K562 (cell line): ENCODE results near the gene HTR3E. TPM values are rescaled to one million over a fixed set of nuclear protein-coding genes. Genes with fewer than 3 reads are reported as not detected.

ENCODE experiments used
- CBX5 ChIP-seq: IDR thresholded peaks from 2 replicates; pipeline ENCODE4 v1.6.1; 2014; ENCODE audit warnings: low read depth, borderline replicate concordance
- COPS2 ChIP-seq: fragments of 450-650 bp; conservative IDR thresholded peaks from 2 replicates; pipeline ENCODE4 v1.6.1; 2016; ENCODE audit warnings: mild to moderate bottlenecking, moderate library complexity
- HDAC1 ChIP-seq, 2 experiments: fragments of 450-650 bp; IDR thresholded peaks; 2 replicates each; pipeline ENCODE4 v1.6.1; 2016 to 2017; ENCODE audit warnings: inconsistent platforms in 1 of 2, mild to moderate bottlenecking in 1 of 2, moderate library complexity in 1 of 2
- JUNB ChIP-seq: fragments of 450-650 bp; formaldehyde crosslinking; conservative IDR thresholded peaks from 2 replicates; pipeline ENCODE4 v1.4.0; 2020; ENCODE audit warnings: mild to moderate bottlenecking
- KAT8 ChIP-seq: fragments of 450-650 bp; IDR thresholded peaks from 2 replicates; pipeline ENCODE4 v1.6.1; 2016; ENCODE audit warnings: low read depth, mild to moderate bottlenecking
- KLF16 ChIP-seq: IDR thresholded peaks from 2 replicates; pipeline ENCODE4 v1.6.1; 2016; ENCODE audit warnings: antibody characterized with exemption
- MXI1 ChIP-seq: IDR thresholded peaks from 2 replicates; pipeline ENCODE4 v1.6.1; 2011; ENCODE audit warnings: low read depth, mild to moderate bottlenecking, improper control_type of control experiment, low read length
- NR2C1 ChIP-seq, 2 experiments: fragments of 450-650 bp; IDR thresholded peaks; 2 replicates each; pipeline ENCODE4 v1.6.1; 2017; ENCODE audit warnings: mild to moderate bottlenecking in 2 of 2, antibody characterized with exemption in 1 of 2, inconsistent platforms in 1 of 2, missing compliant biosample characterization in 1 of 2, missing genetic modification characterization in 1 of 2
- NR2C2 ChIP-seq, 2 experiments: fragments of 200-800 bp in 1 of 2; sonication (Bioruptor generic) in 1 of 2; sonication (generic) in 1 of 2; formaldehyde crosslinking in 1 of 2; IDR thresholded peaks; 2 replicates each; pipeline versions ENCODE4 v1.6.1 to v1.8.0; 2016 to 2022; ENCODE audit warnings: mild to moderate bottlenecking in 1 of 2, missing compliant biosample characterization in 1 of 2, missing genetic modification characterization in 1 of 2, missing genetic modification reagents in 1 of 2
- PRPF4 ChIP-seq: fragments of 200-400 bp; formaldehyde crosslinking; IDR thresholded peaks from one replicate; pipeline ENCODE4 v1.6.1; 2017; ENCODE audit warnings: low read length, low read depth, mild to moderate bottlenecking; ENCODE audit not compliant: insufficient read depth, poor library complexity, severe bottlenecking
- PURB ChIP-seq: sonication (generic); formaldehyde crosslinking; IDR thresholded peaks from 2 replicates; pipeline ENCODE4 v1.9.0; 2021; ENCODE audit warnings: low read depth, mild to moderate bottlenecking, missing genetic modification reagents
- RB1 ChIP-seq: fragments of 450-650 bp; IDR thresholded peaks from 2 replicates; pipeline ENCODE4 v1.6.1; 2017; ENCODE audit warnings: low read depth, mild to moderate bottlenecking
- SP2 ChIP-seq: IDR thresholded peaks from 2 replicates; pipeline ENCODE4 v1.6.1; 2011; ENCODE audit warnings: mild to moderate bottlenecking, low read depth, low read length, moderate library complexity; ENCODE audit not compliant: poor library complexity, severe bottlenecking; ENCODE audit errors: extremely low read depth
- TCFL5 ChIP-seq: fragments of 250-450 bp; sonication (Bioruptor Pico); conservative IDR thresholded peaks from 2 replicates; pipeline ENCODE4 v1.6.1; 2021; ENCODE audit warnings: mild to moderate bottlenecking, moderate library complexity, matching md5 sums
- TEAD1 ChIP-seq, 2 experiments: fragments of 450-650 bp in 1 of 2; sonication (generic) in 1 of 2; formaldehyde crosslinking; IDR thresholded peaks; 2 replicates each; pipeline versions ENCODE4 v1.4.0 to v1.8.0; 2020 to 2022; ENCODE audit warnings: mild to moderate bottlenecking in 2 of 2, missing genetic modification reagents in 1 of 2
- U2AF2 ChIP-seq: fragments of 200-400 bp; formaldehyde crosslinking; optimal IDR thresholded peaks from 2 replicates; pipeline ENCODE3; 2017; ENCODE audit warnings: low read depth, mild to moderate bottlenecking, low read length
- UBTF ChIP-seq, 2 experiments: IDR thresholded peaks; 2 replicates each; pipeline ENCODE4 v1.6.1; 2012; ENCODE audit warnings: improper control_type of control experiment in 2 of 2, low read depth in 2 of 2, low read length in 2 of 2, borderline replicate concordance in 1 of 2
- ZEB2 ChIP-seq: fragments of 450-650 bp; IDR thresholded peaks from 2 replicates; pipeline ENCODE4 v1.6.1; 2016
- ZNF146 ChIP-seq: IDR thresholded peaks from one replicate; pipeline ENCODE4 v1.6.1; 2018; ENCODE audit warnings: missing compliant biosample characterization; ENCODE audit not compliant: unreplicated experiment
- ZNF253 ChIP-seq: fragments of 250-450 bp; sonication (Bioruptor Pico); conservative IDR thresholded peaks from 2 replicates; pipeline ENCODE4 v1.6.1; 2021; ENCODE audit warnings: mild to moderate bottlenecking
- ZNF699 ChIP-seq: fragments of 250-450 bp; sonication (Bioruptor Pico); IDR thresholded peaks from 2 replicates; pipeline ENCODE4 v1.8.0; 2021; ENCODE audit warnings: mild to moderate bottlenecking, moderate library complexity; ENCODE audit not compliant: insufficient replicate concordance
- ZNF717 ChIP-seq: fragments of 250-450 bp; sonication (Bioruptor Pico); IDR thresholded peaks from 2 replicates; pipeline ENCODE4 v1.5.0; 2021
- polyA plus RNA-seq, 8 experiments: library from polyadenylated mRNA; depleted of rRNA in 4 of 8; stranded (reverse) in 5 of 8; unstranded in 3 of 8; fragments of >200 nt; fragmentation: Nextera tagmentation in 2 of 8; fragmentation: Illumina TruSeq in 1 of 8; extraction: Ambion mirVana in 2 of 8; extraction: Trizol in 1 of 8; gene quantifications; 2 replicates each; pipeline versions ENCODE4 v1.2.1 to v1.2.3, GENCODE V29; 2011 to 2014; ENCODE audit warnings: inconsistent platforms in 1 of 8, missing spikeins in 1 of 8
- total RNA-seq, 7 experiments: library from RNA; depleted of rRNA in 6 of 7; stranded (reverse); fragments of >200 nt in 6 of 7; fragmentation: Illumina TruSeq in 2 of 7; extraction: Trizol in 2 of 7; gene quantifications; 2 replicates each; pipeline versions ENCODE4 v1.2.1 to v1.2.3, GENCODE V29; 2011 to 2021; ENCODE audit warnings: low replicate concordance in 1 of 7
- TF ChIP-seq, protein P1 (sequence below): fragments of 450-650 bp; IDR thresholded peaks from 2 replicates; pipeline ENCODE4 v1.6.1; 2018; ENCODE audit warnings: mild to moderate bottlenecking, low read depth; ENCODE audit not compliant: partially characterized antibody
- TF ChIP-seq, protein P2 (sequence below): sonication (generic); formaldehyde crosslinking; IDR thresholded peaks from 2 replicates; pipeline ENCODE4 v1.8.0; 2022; ENCODE audit warnings: mild to moderate bottlenecking, missing genetic modification reagents

The HTR3E gene
- total and polyA plus RNA-seq, 9 of the 15 experiments (the other 6 are each of a cell fraction or from before 2014, with no cell fraction given) = not detected

GRCh38 chr3:184135149-184135910, 38.5 kb downstream of the HTR3E start, which contains the start of gene EIF2B5 (continued):
- TF ChIP-seq, protein P1, sequence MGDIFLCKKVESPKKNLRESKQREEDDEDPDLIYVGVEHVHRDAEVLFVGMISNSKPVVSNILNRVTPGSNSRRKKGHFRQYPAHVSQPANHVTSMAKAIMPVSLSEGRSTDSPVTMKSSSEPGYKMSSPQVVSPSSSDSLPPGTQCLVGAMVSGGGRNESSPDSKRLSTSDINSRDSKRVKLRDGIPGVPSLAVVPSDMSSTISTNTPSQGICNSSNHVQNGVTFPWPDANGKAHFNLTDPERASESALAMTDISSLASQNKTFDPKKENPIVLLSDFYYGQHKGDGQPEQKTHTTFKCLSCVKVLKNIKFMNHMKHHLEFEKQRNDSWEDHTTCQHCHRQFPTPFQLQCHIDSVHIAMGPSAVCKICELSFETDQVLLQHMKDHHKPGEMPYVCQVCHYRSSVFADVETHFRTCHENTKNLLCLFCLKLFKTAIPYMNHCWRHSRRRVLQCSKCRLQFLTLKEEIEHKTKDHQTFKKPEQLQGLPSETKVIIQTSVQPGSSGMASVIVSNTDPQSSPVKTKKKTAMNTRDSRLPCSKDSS = no peak
- TF ChIP-seq RB1 (peak; percentile 82), KAT8 (no peak), NR2C2 (CRISPR knock-in tag; IDR thresholded peaks at IDR 0.05) (peak; percentile 56; the same call in 1 of the 2 replicates), NR2C2 (tag; IDR thresholded peaks at IDR 0.05) (peak; percentile 64), SP2 (no peak), TCFL5 (no peak), JUNB (CRISPR knock-in tag) (no peak), COPS2 (no peak), ZNF253 (CRISPR knock-in tag) (no peak), PURB (CRISPR knock-in tag) (no peak), PRPF4 (no peak), ZNF717 (CRISPR knock-in tag) (no peak), CBX5 (no peak), ZNF146 (no peak), UBTF (IDR thresholded peaks at IDR 0.05; ENCODE audit: borderline replicate concordance in 1 of 2, low read depth in 2 of 2, low read length in 2 of 2) (peak; percentile 92 to 94), ZEB2 (no peak), NR2C1 (IDR thresholded peaks at IDR 0.05) (peak; percentile 22), NR2C1 (tag; IDR thresholded peaks at IDR 0.05) (peak; percentile 68; the same call in 1 of the 2 replicates), ZNF699 (CRISPR knock-in tag) (no peak), HDAC1 (IDR thresholded peaks at IDR 0.05) (peak in 1 of 2 experiments; percentile 92; a peak in 2 of 4 replicates), U2AF2 (no peak), MXI1 (no peak), KLF16 (peak; percentile 87), TEAD1 (CRISPR knock-in tag; IDR thresholded peaks at IDR 0.05) (peak in 1 of 2 experiments; percentile 69; a peak in 2 of 4 replicates)
- TF ChIP-seq, protein P2, sequence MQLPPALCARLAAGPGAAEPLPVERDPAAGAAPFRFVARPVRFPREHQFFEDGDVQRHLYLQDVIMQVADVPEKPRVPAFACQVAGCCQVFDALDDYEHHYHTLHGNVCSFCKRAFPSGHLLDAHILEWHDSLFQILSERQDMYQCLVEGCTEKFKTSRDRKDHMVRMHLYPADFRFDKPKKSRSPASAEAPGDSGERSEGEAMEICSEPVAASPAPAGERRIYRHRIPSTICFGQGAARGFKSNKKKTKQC (CRISPR knock-in tag) = peak; percentile 42; the same call in 1 of the 2 replicates
